Glomerular visceral epithelial cell (primary cell): ENCODE results near the gene MRM2.

ENCODE experiments used
- DNase-seq: peaks from one replicate; pipeline ENCODE4 v3.0.0-alpha.2; 2016; ENCODE audit errors: extremely low spot score

The MRM2 gene

DNA sequence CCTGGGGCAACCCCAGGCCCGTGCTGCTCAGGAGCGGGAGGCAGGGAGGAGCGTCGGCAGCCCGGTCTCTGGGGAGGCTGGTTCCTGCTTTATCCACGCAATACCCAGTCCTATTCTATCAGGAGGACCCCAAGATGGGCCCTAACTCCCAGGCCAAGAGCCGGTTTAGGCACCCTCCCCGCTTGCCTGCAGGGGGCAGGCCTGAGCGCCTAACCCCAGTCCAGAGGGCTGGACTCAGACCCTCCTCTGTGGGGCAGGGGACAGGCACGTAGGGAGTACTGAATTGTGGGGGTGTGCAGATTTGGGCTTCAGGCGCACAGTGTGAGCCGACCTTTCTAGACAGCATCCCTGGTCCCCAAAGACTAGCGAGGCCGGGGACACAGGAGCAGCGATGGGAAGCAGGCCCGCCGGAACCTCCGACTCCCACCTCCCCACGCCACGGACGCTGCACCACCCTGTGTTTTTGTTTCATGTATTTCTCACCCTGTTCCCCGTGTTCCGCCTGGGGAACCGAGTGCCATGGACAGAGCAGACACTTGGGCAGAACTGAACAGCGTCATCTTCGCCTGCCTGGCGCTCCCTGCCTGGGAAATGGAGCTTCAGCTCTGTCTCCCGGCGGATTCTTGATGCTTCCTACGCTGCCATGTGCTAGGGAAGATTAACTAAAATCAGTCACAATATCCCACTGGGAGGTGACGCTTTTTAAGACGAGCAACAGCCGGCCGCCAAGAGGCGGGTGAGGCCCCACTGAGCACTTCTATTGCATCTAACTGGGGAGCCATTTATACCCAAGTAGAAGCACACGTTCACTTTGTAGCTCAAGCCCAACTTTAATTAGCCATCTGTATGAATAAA is 5.4 kb upstream of the MRM2 start:
- DNase-seq, result no peak

DNA sequence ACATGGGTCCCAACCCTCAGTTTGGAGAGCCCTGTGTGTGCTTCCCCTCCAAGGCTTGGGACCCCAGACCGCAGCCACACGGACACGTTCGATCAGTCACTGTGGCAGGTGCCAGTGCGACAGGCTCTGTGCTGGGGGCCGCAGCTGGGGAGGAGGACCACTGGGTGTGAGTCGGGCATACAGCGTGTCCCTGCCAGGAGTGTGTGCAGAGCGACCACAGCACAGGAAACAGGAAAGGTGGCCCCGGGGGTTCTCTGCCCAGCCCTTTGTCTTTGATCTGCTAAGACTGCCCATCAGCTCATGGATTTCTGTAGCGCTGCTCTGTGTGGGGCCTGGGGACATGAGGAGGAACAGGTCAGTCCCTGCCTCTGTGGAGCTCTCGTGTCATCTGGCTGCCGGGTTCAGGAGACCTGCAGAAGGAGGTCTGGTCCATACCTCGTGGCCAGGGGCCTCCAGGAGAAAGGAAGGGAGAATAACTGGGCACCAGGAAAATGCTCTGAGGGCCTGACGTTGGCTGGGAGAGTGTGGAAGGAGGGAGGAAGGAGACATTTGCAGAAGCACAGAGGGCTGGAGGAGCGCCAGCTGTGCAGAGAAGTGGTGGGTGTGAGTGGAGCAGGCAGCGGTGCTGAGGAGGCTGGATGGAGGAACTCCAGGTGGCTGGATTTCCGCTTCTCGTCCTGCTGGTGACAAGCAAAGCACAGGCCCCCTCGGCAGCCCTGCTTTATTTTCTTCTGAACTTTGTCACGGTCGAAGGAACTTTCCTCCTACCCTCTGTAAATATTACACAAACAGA is 4.1 kb upstream of the MRM2 start:
- DNase-seq, result no peak

DNA sequence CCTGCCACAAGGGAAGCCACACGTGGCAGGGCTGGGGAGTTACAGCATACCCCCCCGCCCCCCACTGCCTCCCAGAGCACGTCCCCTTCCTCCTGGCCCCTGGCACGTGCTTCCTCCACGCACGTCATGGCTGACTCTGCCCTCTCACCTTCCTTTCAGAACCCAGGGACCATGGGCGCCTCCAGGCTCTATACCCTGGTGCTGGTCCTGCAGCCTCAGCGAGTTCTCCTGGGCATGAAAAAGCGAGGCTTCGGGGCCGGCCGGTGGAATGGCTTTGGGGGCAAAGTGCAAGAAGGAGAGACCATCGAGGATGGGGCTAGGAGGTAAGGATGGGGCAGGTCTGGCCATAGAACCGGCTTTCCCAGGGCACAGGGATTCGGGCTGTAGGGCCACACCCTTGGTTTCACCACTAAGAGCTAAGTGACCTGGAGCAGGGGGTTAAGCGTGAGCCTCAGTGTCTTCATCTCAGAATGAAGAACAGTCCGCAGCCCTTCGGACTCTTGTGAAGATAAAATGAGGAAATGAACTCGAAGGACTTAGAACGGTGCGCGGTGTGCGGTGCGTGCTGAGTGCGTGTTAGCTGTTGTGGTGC is 2.5 kb upstream of the MRM2 start:
- DNase-seq, result no peak

DNA sequence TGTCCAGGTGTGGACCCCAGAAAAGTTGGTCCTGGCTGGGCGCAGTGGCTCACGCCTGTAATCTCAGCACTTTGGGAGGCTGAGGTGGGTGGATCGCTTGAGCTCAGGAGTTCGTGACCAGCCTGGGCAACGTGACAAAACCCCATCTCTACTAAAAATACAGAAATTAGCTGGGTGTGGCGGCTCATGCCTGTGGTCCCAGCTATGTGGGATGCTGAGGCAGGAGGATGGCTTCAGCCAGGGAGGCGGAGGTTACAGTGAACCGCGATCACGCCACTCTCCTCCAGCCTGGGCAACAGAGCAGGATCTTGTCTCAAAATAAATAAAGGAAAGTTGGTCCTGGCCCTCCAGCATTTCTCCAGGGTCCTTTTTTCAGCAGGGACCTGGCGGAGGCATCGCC is 1.5 kb upstream of the MRM2 start:
- DNase-seq, result no peak

DNA sequence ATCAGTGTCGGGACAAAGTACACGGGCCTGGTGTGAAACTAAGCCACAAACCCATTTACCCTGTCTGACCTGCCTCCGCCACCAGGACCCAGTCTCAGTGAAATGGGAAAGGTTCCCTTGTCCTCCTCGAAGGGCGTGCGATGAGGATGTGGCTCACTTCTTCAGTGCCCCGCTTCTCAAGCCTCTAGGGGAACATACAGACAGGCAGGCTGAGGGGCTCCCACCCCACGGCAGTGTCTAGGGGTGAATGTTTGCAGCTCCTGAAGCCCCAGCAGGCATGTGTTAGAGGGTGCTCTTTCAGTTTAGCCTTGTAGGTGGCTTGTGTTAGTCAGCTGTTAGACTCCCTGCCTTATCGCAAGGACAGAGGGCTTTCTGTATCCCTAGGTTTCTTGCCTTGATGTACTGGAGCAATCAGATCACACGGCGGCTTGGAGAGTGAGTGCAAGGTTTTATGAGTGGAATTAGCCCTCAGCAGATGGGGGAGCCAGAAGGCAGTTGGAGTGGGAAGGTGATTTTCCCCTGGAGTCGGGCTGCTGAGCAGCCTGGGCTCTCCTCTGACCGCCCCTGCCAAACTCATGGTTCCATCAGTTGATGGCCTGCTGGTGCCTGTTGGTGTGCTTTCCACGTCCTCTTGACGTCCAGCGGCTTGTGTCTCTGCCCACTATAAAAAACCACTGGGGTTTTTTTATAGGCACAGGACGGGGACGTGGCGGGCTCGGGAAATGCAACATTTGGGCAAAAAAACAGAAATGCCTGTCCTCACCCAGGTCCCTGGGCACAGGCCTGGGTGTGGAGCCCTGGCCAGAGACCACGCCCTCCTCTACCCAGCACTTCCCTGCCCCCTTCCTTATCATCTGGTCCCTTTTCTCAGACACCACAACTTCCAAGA is 780 bp upstream of the MRM2 start:
- peak; percentile 30 for DNase-seq

DNA sequence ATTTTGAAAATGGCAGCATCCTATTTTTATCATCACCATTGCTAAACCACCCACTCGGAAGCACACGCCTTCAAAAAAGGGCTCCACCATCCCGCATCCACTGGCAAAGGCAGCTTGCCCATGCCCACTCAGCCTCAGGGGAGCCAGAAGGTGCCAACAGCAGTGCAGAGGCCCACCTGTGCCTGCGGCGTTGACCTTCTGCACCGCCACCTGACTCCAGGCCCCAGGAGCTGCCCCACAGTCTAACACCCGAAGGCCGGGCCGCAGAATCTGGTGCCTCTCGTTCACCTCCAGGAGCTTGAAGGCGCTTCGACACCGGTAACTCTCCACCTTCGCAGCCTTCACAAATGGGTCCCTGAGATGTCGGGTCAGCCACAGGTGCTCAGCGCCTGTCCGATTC is 2.8 kb downstream of the MRM2 start:
- DNase-seq, result no peak

DNA sequence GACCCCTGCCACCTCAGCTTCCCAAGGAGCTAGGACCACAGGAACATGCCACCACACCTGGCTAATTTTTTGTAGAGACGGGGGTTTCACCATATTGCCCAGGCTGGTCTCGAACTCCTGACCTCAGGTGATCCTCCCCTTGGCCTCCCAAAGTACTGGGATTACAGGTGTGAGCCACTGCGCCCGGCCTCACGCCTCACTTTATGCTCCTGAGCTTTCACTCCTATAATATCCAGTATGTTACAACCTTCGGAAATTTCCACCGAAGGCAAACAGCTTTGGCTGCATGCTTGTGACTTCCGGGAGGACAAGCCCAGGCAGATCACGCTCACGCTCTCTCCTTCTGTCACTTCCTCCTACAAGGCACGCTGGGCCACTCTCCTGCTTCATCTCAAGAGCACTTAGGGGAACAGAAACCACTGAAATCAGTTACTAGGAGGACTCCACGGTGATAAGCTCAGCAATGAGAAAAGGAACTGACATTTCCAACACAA is 4.8 kb downstream of the MRM2 start:
- DNase-seq, result no peak

DNA sequence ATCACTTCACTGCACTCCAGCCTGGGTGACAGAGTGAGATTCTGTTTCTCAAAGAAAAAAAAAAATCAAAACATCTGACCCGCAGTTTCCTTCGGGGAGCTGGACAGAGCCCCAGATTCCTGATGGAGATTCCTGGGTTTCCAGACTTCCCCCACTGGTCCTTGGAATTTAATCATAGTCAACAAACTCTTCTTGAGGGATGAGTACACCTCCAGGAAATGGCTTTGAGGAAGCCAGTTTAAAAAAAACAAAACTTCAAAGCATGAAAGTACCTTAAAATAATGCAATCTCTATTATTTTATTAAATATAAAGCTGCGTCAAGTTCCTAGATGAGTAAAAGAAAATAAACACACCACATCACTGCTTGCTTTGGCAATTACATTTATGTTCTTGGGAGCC is 8.1 kb downstream of the MRM2 start:
- no peak for DNase-seq

DNA sequence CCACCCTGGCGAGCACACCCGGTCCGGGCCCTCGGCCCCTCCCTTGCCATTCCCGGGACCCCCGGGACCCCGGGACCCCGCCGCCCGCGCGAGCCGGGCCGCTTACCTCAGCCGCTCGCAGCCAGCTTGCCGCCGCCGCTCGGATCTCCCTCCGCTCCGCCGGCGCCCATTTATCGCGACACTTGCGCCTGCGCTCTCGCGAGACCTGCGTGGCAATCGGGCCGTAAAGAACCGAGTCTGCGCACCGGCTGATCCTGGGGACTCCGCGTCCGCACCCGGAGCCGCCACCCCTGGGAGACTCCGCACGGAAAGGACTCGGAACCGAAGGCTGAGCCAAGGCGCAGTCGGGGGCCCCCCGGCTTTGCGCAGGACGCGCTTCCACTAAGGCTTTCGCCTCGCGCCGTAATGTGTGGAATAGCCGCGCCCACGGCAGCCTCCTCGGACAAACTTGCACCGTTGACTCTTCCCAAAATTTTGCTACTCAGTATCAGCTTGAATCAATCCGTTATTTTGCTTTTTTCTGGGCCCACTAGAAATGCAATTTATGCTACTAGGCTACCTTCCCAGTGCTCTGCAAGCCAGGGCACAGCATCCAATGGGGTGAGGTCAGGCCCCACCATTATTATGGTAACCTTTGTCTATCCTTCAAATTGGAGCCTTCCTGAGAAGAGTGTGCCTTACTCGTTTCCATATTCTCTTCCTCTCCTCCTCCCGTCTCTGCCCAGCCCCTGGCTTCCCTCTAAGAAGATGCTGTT is 9.1 kb downstream of the MRM2 start, which contains the start of gene MAD1L1:
MAD1L1 (minus strand) TSS at position 180 of the 755 bp plus-strand sequence. CDS start 2,812 bp downstream, outside the sequence.
- DNase-seq, result peak; percentile 90

DNA sequence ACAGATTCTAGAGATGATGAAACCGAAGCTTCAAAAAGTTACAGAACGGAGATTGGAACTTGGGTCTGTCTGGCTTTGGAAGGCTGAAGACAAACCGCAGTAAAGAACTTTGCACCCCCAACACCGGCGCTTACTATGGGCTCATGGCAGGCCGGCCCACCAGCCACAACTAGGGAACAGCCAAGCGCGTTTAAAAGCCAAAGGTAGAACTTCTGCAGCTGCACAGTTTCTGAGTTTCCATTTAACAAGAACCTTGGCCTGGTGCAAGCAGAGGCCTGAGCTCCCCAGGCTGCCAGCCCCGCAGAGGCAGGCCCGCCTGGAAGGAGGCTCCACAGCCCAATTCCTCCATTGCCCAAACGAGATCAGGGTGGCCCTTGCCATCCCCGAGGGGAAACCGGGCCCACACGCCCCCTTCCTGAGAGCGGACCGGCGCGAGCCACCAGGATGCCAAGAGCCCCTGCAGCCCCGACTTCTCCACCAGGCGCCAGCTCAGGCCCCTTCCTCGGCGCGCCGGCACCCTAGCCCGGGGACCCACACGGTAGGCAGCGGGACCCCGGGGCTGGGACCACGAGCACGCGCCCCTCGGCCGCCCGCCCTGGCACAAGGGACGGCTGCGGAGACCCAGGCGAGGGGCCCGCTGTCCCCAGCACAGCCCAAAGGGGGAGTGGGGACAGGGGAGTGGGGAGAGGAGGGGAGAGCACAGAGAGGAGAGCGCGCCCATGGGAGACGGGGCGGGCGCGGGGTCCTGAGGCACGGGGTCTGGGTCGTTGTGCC is 9.8 kb downstream of the MRM2 start:
- no peak for DNase-seq

DNA sequence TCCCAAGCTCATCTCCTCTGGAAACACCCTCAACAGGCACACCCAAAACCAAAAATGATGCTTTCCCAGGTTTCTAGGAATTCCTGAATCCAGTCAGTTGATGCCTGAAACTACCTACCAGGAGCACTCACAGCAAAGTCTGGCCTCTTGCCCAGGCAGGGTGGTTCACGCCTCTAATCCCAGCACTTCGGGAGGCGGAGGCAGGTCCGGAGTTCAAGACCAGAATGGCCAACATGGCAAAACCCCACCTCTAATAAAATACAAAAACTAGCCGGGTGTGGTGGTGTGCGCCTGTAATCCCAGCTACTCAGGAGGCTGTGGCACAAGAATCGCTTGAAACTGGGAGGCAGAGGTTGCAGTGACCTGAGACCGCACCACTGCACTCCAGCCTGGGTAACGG is 11.1 kb downstream of the MRM2 start:
- no peak for DNase-seq

DNA sequence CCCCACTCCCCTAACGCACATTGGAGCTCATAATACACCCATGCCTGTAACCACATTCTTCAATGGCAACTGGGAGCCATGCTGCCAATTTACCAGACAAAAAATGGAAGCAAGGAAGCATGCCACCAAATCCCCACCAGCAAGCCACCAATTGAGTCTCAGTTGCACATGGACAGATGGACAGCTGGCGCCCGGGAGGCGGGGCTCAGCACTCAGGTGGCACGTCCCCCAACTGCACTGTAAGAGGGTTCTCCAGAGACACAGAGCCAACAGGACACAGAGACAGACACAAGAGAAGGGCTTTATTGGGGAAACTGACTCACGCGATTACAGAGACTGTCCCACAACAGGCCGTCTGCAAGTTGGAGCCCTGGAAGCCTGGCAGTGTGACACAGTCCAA is 11.8 kb downstream of the MRM2 start:
- no peak for DNase-seq

DNA sequence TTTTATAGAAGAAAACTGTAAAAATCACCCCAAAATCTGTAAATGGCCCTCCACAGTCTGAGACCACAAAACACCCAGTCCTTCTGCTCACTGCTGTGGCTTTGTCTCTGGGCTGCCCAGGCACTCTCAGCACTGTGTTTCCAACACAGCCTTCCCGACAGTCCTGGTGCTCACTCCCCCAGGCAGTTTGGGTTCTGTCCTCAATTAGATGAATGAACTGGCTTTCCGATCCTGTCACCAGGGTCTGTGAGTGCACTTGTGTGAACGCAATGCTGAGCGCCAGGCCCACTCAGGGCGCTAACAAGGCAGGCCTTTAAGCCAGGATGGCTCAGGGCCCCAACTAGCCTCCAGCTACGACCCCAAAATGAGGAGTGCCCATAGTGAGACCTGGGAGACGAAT is 12.5 kb downstream of the MRM2 start:
- DNase-seq, result no peak

DNA sequence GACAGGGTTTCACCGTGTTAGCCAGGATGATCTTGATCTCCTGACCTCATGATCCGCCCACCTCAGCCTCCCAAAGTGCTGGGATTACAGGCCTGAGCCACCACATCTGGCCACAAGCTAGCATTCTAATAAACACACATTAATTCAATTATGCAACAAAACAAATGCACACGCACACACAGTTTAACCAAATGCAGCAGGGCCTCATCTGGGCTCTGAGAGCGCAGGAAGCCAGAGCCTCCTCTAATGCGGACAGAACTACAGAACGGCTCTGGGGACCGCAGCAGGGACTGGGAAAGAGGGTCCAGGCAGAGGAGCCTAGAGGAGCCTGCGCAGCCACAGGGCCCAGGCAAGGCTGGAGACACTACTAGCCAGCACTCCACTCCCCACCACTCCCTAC is 13.1 kb downstream of the MRM2 start:
- DNase-seq, result no peak

DNA sequence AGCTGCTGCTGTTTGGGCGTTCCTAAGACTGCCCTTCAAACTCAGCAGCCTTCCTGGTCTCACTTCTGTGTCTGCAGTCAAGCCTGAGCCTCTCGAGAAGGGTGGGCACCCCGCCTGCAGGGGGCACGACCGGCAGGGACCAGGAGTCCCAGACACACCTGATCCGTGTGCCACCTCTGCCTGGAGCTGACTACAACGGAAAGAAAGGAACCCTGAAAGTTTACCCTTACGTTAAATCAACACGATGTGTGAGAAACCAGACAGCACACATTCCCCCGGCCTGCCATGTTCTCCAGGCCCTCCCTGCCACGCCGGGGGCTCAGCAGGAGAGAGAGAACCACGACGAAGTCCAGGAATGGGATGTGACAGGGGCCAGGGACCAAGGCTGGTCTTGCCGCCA is 14.3 kb downstream of the MRM2 start:
- DNase-seq, result no peak

DNA sequence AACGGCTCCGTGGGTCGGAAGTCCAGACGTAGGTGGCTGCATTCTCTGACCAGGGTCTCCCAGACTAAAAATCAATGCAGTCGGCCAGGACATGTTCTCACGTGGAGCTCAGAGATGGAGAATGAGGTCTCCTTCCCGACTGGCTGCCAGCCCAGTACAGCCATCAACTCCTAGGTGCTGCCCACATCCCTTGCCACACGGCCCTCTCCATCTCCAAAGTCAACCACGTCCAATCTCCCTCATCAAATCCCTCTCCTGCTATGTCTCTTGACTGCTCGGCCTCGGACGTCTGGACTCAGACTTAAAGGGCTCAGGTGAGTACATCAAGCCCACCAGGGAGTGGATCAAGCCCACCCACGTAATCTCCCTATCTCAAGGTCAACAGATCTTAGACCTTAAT is 16.2 kb downstream of the MRM2 start:
- no peak for DNase-seq

DNA sequence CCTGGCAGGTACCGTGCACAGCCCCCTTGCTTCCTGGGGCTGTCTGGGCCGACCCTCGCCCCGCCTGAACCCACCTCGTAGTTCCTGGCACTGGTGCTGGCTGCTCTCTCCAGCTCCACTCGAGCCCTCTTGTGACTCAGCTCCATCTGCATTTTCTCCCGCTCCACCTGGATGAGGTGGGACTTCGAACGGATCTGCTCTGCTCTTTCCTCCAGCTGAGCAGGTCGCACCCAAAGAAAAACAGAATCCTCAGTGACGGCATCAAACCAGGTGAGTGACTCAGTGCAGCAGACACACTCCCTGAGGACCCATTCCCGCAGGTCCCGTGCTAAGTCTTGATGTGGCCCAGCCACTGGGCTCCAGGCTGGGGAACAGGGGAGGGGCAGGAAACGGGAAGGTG is 16.7 kb downstream of the MRM2 start:
- no peak for DNase-seq

DNA sequence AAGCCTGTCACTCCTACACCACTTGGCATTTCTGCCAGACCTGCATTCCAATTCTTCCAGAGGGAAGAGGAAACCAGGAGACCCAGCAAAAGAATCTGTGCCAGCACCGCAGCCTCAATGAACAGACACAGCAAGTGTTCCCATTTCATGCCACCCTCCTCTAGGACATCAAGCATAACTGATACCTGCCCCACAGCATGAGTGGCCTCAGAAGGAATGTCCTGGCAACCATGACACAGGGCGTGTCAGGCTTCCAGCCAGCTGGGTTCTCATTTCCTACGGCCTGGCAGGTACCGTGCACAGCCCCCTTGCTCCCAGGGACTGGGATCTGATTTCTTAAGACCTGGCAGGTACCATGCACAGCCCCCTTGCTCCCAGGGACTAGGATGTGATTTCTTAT is 17.1 kb downstream of the MRM2 start:
- no peak for DNase-seq

DNA sequence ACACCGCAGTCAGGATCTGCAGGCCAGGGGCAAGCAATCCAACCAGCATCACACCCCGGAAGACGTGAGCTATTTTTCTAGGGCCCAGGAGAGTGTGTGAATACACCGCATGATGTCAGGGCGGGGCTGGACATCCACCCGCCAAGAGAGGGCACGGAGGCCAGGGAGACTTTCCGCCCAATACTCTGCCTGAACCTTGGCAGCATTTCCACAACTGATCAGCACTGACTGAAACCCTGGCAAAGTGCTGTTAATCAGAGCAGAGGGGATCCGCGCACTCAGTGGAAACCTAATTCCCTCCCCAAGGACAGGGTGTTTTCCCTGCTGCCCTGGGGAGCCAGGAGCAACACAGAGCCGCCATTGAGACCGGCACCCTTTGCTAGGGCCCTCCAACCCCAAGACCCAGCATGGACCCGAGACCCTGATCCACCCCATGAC is 17.5 kb downstream of the MRM2 start:
- DNase-seq, result no peak

DNA sequence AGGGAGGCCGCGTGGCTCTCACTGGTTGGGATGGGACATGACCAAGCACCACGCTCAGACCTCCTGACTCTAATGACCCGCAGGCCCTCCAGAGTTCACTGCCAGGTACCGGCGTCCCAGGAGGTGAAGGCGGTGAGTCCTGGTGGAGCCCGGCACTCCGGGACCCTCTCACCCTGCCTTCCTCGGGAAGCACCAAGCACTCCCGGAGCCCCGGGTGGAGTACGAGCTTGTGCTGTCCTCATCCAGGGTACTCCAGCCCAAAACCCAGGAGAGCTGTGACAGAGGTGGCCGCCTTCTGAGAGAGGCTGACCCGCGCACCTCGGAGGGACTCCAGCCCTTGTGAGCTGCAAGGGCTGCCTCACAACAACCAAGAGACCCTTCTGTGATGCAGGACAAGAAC is 18.7 kb downstream of the MRM2 start:
- no peak for DNase-seq
